ENCODE measurements around the gene VNN1.

GRCh38 chr6:132758689-132759088 is 44.8 kb upstream of the VNN1 start:
- no peak for TF ChIP-seq POLR2A (IDR thresholded peaks at IDR 0.05; ENCODE audit: borderline replicate concordance, extremely low read depth, insufficient read depth, insufficient read length)
- TF ChIP-seq, protein P1, sequence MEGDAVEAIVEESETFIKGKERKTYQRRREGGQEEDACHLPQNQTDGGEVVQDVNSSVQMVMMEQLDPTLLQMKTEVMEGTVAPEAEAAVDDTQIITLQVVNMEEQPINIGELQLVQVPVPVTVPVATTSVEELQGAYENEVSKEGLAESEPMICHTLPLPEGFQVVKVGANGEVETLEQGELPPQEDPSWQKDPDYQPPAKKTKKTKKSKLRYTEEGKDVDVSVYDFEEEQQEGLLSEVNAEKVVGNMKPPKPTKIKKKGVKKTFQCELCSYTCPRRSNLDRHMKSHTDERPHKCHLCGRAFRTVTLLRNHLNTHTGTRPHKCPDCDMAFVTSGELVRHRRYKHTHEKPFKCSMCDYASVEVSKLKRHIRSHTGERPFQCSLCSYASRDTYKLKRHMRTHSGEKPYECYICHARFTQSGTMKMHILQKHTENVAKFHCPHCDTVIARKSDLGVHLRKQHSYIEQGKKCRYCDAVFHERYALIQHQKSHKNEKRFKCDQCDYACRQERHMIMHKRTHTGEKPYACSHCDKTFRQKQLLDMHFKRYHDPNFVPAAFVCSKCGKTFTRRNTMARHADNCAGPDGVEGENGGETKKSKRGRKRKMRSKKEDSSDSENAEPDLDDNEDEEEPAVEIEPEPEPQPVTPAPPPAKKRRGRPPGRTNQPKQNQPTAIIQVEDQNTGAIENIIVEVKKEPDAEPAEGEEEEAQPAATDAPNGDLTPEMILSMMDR (IDR thresholded peaks at IDR 0.05 in 2 of 3, conservative IDR thresholded peaks at IDR 0.05 in 1 of 3; ENCODE audit: borderline replicate concordance in 1 of 3, insufficient read depth in 1 of 3, low read depth in 2 of 3, low read length in 2 of 3), result no peak

Measured in HCT116 (cell line).